HG03442 (cell line): Measurements from ENCODE around the gene TSC2.
"Not testable (repeated sequence)": the region's sequence is repeated elsewhere in the genome, so short reads cannot be mapped to it uniquely, and the experiment has no call there.

Source experiments
- ATAC-seq: cut with Tn5 transposase; IDR thresholded peaks from one replicate; pipeline ENCODE4 v1.9.1; 2021; ENCODE audit warnings: mild to moderate bottlenecking, moderate library complexity; ENCODE audit not compliant: unreplicated experiment

Gene TSC2

DNA sequence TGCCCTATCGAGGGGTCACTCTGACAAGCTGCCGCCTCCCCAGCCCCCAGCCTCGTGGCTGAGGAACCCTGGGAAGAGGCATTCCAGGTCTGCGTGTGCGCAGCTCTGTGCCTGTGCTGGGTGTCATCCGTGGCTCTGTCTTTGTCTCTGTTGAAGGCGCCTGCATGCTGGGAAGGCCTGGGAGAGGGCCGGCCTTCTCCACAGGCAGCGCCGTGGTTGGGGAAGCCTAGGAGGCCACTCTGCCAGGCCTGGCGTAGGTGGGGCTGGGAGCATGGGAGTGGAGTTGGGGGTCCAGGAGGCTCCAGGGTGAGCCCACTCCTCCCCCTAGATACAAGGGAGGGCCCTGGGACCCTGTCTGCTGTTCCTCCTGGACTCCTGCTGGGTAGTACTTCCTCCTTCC, 17.7 kb upstream of the TSC2 start:
- no peak for ATAC-seq

DNA sequence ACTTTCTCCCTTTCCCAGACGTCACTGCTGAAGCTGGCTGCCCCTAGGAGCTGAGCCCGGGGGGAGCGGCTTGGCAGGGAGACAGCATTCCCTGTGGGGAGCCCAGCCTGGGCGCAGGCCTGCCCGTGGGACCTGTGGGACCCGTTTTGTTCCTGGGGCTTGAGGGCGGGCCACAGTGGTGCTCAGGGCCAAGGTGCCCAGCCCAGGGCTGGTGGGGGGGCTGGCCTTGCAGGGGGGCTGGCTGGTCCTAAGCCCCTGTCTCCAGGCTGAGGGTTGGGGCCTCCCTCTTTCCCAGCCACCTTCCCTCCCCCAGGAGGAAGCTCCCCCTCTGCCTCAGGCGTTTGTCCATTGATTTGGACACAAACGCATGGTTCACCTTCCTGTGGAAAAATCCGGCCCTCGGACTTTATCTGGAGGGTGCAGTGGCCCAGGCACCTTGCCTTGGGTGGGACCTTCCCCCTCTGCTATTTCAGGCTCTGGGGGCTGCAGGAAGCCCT, 16.7 kb upstream of the TSC2 start:
- no peak for ATAC-seq

GRCh38 chr16:2032285-2033056, 15.3 kb upstream of the TSC2 start:
- ATAC-seq = no peak

DNA sequence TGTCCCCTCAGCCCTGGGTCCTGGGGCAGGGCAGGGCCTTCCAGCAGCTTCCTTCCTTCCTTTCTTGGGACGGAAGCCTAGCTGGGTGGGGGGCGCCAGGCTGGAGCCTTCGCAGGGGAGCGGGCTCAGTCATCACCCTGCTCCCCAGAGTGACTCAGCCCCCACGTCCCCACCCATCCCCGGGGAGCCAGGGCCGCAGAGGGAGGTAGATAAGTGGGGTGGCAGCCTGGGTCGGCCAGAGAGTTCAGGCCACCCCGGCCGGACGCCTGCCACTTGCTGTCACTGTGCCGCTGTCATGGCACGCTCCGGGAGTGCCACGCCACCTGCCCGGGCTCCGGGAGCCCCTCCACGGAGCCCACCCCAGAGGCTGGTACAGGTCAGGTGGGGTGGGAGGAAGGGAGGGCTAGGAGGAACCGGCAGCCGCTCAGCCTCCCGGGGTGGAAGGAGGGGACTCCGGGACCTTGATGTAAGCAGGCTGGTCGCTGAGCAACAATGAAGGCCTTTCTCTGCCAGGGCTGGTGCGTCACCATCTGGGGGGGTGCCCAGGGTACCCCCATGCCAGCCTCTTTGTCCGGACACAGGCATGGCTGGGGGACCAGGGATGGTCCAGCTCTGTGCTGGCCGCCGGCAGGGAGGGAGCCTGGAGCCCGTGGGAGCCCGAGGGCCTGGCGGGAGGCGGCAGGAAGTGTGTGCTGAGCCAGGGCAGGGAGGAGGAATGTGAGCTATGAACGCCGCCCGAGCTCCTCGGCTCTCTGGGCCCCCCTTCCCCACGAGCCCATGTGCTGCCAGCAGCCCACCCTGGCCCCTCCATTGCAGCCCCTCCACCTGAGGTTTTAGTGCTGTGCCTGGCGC, 14.5 kb upstream of the TSC2 start:
- no peak for ATAC-seq

GRCh38 chr16:2033909-2034695, 13.7 kb upstream of the TSC2 start:
- not testable (repeated sequence) for ATAC-seq

- no peak for ATAC-seq
Measured at GRCh38 chr16:2034696-2035430, 12.9 kb upstream of the TSC2 start.

GRCh38 chr16:2035431-2036199, 12.2 kb upstream of the TSC2 start:
- ATAC-seq = no peak

DNA sequence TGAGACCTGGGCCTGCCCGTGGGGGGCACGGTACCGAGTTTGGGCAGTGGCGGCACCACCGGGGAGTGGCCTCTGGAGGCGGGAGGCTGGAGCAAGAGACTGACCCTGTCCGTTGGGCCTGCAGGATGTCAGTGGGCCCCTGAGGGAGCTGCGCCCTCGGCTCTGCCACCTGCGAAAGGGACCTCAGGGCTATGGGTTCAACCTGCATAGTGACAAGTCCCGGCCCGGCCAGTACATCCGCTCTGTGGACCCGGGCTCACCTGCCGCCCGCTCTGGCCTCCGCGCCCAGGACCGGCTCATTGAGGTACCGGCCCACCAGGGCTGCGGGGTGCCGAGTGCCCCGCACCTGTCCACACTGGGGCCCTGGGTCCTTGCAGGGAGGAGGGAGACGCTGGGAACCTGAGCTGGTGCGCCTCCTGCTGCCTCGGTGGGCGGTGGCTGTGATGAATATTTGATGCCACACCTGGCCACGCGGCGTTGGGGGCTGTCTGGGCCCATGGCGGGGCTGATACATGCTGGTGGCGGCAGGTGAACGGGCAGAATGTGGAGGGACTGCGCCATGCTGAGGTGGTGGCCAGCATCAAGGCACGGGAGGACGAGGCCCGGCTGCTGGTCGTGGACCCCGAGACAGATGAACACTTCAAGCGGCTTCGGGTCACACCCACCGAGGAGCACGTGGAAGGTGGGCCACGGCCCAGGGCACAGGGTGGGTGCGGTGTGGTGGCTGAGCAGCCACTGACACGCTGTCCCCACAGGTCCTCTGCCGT, 11.4 kb upstream of the TSC2 start:
- ATAC-seq = no peak

DNA sequence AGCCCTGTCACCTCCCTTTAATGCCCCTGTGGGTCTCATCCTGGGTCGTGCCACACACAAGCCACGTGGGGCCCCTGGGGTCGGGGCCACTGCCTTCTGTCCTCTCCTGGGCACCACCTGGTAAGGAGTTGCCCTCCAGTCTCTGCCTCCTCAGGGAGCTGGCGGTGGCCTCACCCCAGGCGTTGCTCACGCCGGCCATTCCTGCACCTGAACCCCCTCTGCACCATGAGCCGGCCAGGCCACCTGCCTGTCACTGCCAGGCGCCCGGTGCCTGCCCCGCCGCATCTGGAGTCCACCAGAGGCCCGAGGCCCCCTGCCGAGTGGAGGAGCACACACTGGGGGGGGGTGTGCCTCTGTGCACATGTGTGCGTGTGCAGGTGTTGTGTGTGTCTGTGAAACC, 10.7 kb upstream of the TSC2 start:
- ATAC-seq = no peak

- no peak for ATAC-seq
Measured at GRCh38 chr16:2037647-2038381, 10.0 kb upstream of the TSC2 start.

- no peak for ATAC-seq
Measured at GRCh38 chr16:2038382-2039231, 9.2 kb upstream of the TSC2 start.

GRCh38 chr16:2039274-2040031, 8.3 kb upstream of the TSC2 start:
- ATAC-seq = no peak

DNA sequence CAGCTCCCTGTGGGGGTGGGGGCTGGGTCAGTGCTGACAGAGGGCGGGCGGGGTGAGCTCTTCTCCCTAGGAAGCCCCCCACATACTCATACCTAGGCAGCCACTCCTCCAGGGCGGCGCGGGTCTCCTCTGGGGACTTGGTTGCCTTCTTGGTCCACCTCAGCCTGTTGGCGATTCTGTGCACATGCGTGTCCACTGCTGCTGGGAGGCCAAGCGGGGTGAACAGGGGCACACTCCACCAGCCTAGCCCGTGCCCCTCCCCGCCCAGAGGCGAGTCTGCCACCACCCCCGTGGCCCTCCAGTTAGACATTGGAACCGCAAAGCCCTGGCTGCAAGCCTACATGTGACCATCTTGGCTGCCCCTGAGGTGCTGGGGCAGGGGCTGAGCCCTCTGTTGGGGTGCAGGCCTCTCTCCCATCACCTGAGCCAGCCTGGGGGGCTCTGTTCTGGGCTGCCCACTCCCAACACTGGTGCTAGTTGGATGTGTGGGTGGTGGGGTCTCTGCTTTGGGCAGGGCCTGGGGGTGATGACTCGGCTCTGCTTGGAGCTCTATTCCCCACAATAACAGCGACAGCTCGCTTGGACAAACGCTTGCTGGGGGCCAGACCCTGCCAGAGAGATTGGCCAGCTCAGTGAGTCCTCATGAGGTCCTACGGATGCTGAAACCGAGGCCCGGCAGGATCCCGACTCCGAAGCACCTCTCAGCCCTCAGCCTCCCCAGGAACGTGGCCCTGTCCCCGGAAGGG, 7.6 kb upstream of the TSC2 start:
- no peak for ATAC-seq

DNA sequence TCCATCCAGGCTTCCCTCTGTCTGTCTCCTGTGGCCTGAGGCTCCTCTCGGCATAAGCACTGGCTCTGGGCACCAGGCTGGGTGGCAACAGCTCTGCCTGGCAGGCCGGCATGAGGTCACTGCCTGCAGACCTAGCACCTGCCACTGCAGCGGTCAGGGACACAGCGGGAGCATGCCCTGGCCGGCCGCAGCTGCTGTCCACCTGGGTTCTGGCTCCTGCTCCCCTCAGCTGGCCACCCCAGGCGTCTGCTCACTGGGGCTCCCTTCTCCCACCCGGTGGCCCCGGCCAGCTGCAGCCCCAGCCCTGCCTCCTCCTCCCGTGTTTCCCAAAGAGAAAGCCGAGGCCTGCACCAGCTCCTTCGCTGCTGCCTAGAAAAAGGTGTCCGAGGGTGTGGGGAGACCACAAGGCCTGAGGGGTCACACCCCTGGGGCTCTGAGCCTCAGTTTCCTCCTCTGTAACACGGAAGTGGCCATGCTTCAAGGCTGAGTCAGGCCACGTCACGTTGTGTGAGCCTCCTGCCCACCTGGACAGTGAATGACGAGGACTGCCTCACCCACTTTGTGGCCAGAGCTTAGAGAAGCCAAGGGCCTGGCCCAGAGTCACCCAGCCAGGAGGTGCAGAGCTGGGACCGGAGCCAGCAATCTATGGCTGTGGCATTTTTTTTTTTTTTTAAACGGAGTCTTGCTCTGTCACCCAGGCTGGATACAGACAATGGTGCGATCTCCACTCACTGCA, 6.8 kb upstream of the TSC2 start:
- ATAC-seq = no peak
